Measurements from ENCODE around the gene CLTA. TPM values are rescaled to one million over a fixed set of nuclear protein-coding genes. Genes with fewer than 3 reads are reported as not detected.

The CLTA gene
- total RNA-seq, 4 donors from 2014 or later, result 163 to 308 (median 217) TPM

DNA sequence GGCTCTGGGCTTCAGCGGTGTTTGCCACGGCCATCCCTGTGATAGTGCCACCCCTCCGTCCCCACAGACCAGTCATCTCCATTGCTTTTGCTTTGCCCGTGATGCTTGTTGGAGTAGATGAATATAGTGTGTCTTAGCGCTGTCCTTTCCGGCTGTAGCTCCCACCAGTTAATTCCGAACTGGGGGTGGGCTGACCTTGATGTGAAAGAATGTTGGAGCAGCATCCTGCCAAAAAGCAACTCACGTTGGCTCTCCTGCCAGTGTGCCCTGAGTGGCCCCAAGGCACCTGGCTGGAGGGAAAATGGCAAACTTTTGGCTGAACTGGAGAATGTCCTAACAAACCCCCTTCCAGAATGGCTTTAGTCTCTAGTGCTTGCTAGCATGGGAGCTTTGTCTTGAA lies 20.0 kb downstream of the CLTA start:
- intact Hi-C loops (cut with DNase I; ENCODE audit: low total_unique reads) (loop anchor here (1.0 kb wide), 1 partner anchor 11 kb away; no protein-coding TSS in a partner anchor), in situ Hi-C loops (cut with MboI; ENCODE audit: low pct_ligation_motif_present in 1 of 4, low pct_unique_long_range_greater_than_20kb in 1 of 4, low sequenced_read_pairs in 3 of 4) (loop anchor here in 1 of 4 donors (25.0 kb wide), 1 partner anchor 127 kb away; no protein-coding TSS in a partner anchor)
- TF ChIP-seq EP300 (IDR thresholded peaks at IDR 0.05; ENCODE audit: low read depth), result no peak
- TF ChIP-seq POLR2AphosphoS5 (IDR thresholded peaks at IDR 0.05), result no peak
- TF ChIP-seq, protein P1, sequence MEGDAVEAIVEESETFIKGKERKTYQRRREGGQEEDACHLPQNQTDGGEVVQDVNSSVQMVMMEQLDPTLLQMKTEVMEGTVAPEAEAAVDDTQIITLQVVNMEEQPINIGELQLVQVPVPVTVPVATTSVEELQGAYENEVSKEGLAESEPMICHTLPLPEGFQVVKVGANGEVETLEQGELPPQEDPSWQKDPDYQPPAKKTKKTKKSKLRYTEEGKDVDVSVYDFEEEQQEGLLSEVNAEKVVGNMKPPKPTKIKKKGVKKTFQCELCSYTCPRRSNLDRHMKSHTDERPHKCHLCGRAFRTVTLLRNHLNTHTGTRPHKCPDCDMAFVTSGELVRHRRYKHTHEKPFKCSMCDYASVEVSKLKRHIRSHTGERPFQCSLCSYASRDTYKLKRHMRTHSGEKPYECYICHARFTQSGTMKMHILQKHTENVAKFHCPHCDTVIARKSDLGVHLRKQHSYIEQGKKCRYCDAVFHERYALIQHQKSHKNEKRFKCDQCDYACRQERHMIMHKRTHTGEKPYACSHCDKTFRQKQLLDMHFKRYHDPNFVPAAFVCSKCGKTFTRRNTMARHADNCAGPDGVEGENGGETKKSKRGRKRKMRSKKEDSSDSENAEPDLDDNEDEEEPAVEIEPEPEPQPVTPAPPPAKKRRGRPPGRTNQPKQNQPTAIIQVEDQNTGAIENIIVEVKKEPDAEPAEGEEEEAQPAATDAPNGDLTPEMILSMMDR (IDR thresholded peaks at IDR 0.05), result no peak
- no peak for TF ChIP-seq POLR2A (IDR thresholded peaks at IDR 0.05)
- H3K4me3 ChIP-seq, result no peak overlapping the region
- DNase-seq, result no peak
- no peak overlapping the region for H3K27ac ChIP-seq
- no peaks in the 10 kb centered on the region for H3K27me3 ChIP-seq
- 60 to 94% methylated on average over 1 to 8 of the region's 8 CpGs for WGBS, 2 donors (ENCODE audit: low coverage in 1 of 2)
- H3K4me1 ChIP-seq, result peaks cover 0 to 23% (median 6%) of the 10 kb centered on the region in 4 donors
- peaks cover 0 to 39% (median 7%) of the 10 kb centered on the region in 4 donors for H3K36me3 ChIP-seq
- no peaks in the 10 kb centered on the region for H3K9me3 ChIP-seq

DNA sequence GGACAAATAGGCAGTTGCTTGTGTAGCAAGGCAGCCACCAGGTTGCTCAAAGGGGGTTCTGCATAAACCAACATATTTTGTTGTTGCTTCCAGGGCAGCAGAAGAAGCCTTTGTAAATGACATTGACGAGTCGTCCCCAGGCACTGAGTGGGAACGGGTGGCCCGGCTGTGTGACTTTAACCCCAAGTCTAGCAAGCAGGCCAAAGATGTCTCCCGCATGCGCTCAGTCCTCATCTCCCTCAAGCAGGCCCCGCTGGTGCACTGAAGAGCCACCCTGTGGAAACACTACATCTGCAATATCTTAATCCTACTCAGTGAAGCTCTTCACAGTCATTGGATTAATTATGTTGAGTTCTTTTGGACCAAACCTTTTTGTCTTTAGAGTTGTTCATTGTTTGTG lies 20.8 kb downstream of the CLTA start:
- 86 to 87% methylated on average over 6 to 7 of the region's 7 CpGs for WGBS, 2 donors (ENCODE audit: low coverage in 1 of 2)
- intact Hi-C loops (cut with DNase I; ENCODE audit: low total_unique reads) (loop anchor here (1.0 kb wide), 1 partner anchor 10 kb away; no protein-coding TSS in a partner anchor), in situ Hi-C loops (cut with MboI; ENCODE audit: low pct_ligation_motif_present in 1 of 4, low pct_unique_long_range_greater_than_20kb in 1 of 4, low sequenced_read_pairs in 3 of 4) (loop anchor here in 1 of 4 donors (25.0 kb wide), 1 partner anchor 126 kb away; no protein-coding TSS in a partner anchor)
- no peak for TF ChIP-seq POLR2A (IDR thresholded peaks at IDR 0.05)
- TF ChIP-seq, protein P1 (IDR thresholded peaks at IDR 0.05), result no peak
- H3K4me1 ChIP-seq, result peaks cover 0 to 23% (median 6%) of the 10 kb centered on the region in 4 donors
- peaks cover 0 to 31% (median 8%) of the 10 kb centered on the region in 4 donors for H3K36me3 ChIP-seq
- no peak overlapping the region for H3K4me3 ChIP-seq
- no peaks in the 10 kb centered on the region for H3K9me3 ChIP-seq
- H3K27me3 ChIP-seq, result no peaks in the 10 kb centered on the region
- H3K27ac ChIP-seq, result no peak overlapping the region
- DNase-seq, result no peak

DNA sequence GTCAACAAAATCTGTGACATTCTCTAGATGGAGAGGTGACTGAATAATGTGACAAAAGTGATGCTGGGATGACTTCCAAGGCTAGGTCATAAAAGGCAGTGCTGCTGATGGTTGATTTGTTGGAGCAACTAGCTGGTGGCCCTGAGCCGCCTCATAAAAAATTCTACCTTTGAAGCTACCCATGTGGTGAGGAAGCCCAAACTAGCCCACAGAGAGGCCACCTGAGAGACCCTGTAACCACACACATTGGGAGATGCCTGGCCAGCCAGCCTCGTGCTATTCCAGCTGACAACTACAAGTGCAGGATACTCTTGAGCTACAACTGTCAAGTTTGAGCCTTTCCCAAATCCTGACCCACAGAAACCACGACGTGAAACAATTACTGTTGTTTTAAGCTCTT lies 22.7 kb downstream of the CLTA start:
- H3K4me3 ChIP-seq, result no peak overlapping the region
- peaks cover 0 to 39% (median 12%) of the 10 kb centered on the region in 4 donors for H3K36me3 ChIP-seq
- intact Hi-C loops (cut with DNase I; ENCODE audit: low total_unique reads), result no loop called here
- TF ChIP-seq EP300 (IDR thresholded peaks at IDR 0.05; ENCODE audit: low read depth) (no peak), POLR2AphosphoS5 (IDR thresholded peaks at IDR 0.05) (no peak), POLR2A (IDR thresholded peaks at IDR 0.05) (no peak)
- TF ChIP-seq, protein P1 (IDR thresholded peaks at IDR 0.05), result no peak
- peak overlapping the region in 1 of 4 donors; percentile 12 for H3K27ac ChIP-seq
- WGBS, 2 donors (ENCODE audit: low coverage in 1 of 2), result 90% methylated on average over 4 of the region's 4 CpGs; no CpG with 5 or more reads in 1 of the 2 donors
- in situ Hi-C loops (cut with MboI; ENCODE audit: low pct_ligation_motif_present in 1 of 4, low pct_unique_long_range_greater_than_20kb in 1 of 4, low sequenced_read_pairs in 3 of 4), result loop anchor here in 1 of 4 donors (25.0 kb wide), 1 partner anchor 124 kb away; no protein-coding TSS in a partner anchor
- H3K27me3 ChIP-seq, result no peaks in the 10 kb centered on the region
- no peaks in the 10 kb centered on the region for H3K9me3 ChIP-seq
- DNase-seq, result no peak
- H3K4me1 ChIP-seq, result peaks cover 0 to 9% (median 0%) of the 10 kb centered on the region in 4 donors

DNA sequence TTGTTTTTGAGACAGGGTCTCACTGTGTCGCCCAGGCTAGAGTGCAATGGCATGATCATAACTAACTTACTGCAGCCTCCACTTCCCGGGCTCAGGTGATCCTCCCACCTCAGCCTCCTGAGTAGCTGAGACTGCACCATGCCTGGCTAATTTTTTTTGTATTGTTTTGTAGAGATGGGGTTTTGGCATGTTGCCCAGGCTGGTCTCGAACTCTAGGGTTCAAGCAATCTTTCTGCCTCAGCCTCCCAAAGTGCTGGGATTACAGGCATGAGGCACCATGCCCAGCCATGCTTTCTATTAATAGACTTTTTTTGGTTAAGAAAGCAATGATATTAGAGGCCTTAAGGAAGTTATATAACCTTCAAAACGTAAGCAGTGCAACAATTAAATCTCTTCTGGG lies 23.3 kb downstream of the CLTA start:
- H3K27ac ChIP-seq, result peak overlapping the region in 2 of 4 donors; percentile 12 to 28
- TF ChIP-seq POLR2A (IDR thresholded peaks at IDR 0.05) (no peak), POLR2AphosphoS5 (IDR thresholded peaks at IDR 0.05) (no peak), EP300 (IDR thresholded peaks at IDR 0.05; ENCODE audit: low read depth) (no peak)
- TF ChIP-seq, protein P1 (IDR thresholded peaks at IDR 0.05), result no peak
- intact Hi-C loops (cut with DNase I; ENCODE audit: low total_unique reads), result no loop called here
- no peaks in the 10 kb centered on the region for H3K27me3 ChIP-seq
- H3K4me1 ChIP-seq, result peaks cover 0 to 9% (median 0%) of the 10 kb centered on the region in 4 donors
- 75 to 79% methylated on average over 3 to 4 of the region's 4 CpGs for WGBS, 2 donors (ENCODE audit: low coverage in 1 of 2)
- DNase-seq, result no peak
- H3K9me3 ChIP-seq, result no peaks in the 10 kb centered on the region
- no peak overlapping the region for H3K4me3 ChIP-seq
- in situ Hi-C loops (cut with MboI; ENCODE audit: low pct_ligation_motif_present in 1 of 4, low pct_unique_long_range_greater_than_20kb in 1 of 4, low sequenced_read_pairs in 3 of 4), result loop anchor here in 1 of 4 donors (25.0 kb wide), 1 partner anchor 123 kb away; no protein-coding TSS in a partner anchor
- H3K36me3 ChIP-seq, result peaks cover 0 to 45% (median 12%) of the 10 kb centered on the region in 4 donors

Measured in transverse colon (tissue), 4 donors.